HepG2 (cell line): ENCODE data around the gene NME7. TPM values are rescaled to one million over a fixed set of nuclear protein-coding genes. Genes with fewer than 3 reads are reported as not detected.

ENCODE experiments used
- ATAC-seq: fragments of 200-7000 bp; cut with Tn5 transposase; 3 replicates; pipeline ENCODE4 v1.9.1; 2020; ENCODE audit warnings: mild to moderate bottlenecking, moderate library complexity
- BruUV-seq: library from RNA; stranded (reverse); fragments of 400-500 nt; replicated peaks from 2 replicates; lab custom pipeline; 2021; lab: Mats Ljungman, UMichigan
- CTCF ChIA-PET: fragments of 300-600 bp; formaldehyde crosslinking; extraction: SDS; loops from one replicate; lab custom pipeline; 2021; ENCODE audit warnings: low total read pairs, inconsistent platforms, low intra/inter-chr PET ratio; lab: Yijun Ruan, JAX
- POLR2A ChIA-PET: fragments of 350-600 bp; sonication (Branson Sonifier 250); formaldehyde crosslinking; loops from one replicate; lab custom pipeline; 2020; ENCODE audit warnings: antibody characterized with exemption, inconsistent platforms; lab: Yijun Ruan, JAX
- DNase-seq: peaks from one replicate; pipeline ENCODE4 v3.0.0-alpha.2; 2015; ENCODE audit warnings: low spot score
- FAIRE-seq: peaks from 3 replicates; lab custom pipeline; 2011; peaks lifted over from hg19 to GRCh38; lab: Jason Lieb, UNC
- H2AFZ ChIP-seq: one replicate; pipeline ENCODE4 v1.6.1; 2011; ENCODE audit warnings: low read length, inconsistent platforms
- H3K27ac ChIP-seq: fragments of 300-600 bp; 3 replicates; pipeline ENCODE4 v1.8.0; 2011; ENCODE audit warnings: mixed run types, mild to moderate bottlenecking, mixed read lengths, low read length, inconsistent platforms; ENCODE audit not compliant: insufficient read depth; ENCODE audit errors: extremely low read length
- H3K27me3 ChIP-seq, 2 experiments: fragments of 200-600 bp in 1 of 2; 2 replicates in 1 of 2; 3 replicates in 1 of 2; pipeline versions ENCODE4 v1.6.0 to v1.8.0; 2011; ENCODE audit warnings: low read length in 2 of 2, mild to moderate bottlenecking in 2 of 2, moderate library complexity in 2 of 2, inconsistent platforms in 1 of 2; ENCODE audit not compliant: insufficient read depth in 2 of 2, control insufficient read depth in 1 of 2
- H3K36me3 ChIP-seq, 2 experiments: fragments of 200-600 bp in 1 of 2; replicated peaks in 1 of 2; 2 replicates in 1 of 2; 3 replicates in 1 of 2; pipeline versions ENCODE4 v1.5.1 to v1.8.0; 2011; ENCODE audit warnings: low read length in 2 of 2, inconsistent platforms in 1 of 2; ENCODE audit not compliant: insufficient read depth in 2 of 2, control insufficient read depth in 1 of 2
- H3K4me1 ChIP-seq: 2 replicates; pipeline ENCODE4 v1.5.1; 2012; ENCODE audit warnings: low read length, inconsistent platforms; ENCODE audit not compliant: insufficient read depth
- H3K4me2 ChIP-seq: 2 replicates; pipeline ENCODE4 v1.6.0; 2011; ENCODE audit warnings: low read depth, low read length, inconsistent platforms
- H3K4me3 ChIP-seq, 3 experiments: fragments of 200-600 bp in 1 of 3; sonication (generic), shearing (Covaris generic) in 1 of 3; replicated peaks in 1 of 3; 2 replicates each; pipeline ENCODE4 v1.5.1; 2011 to 2016; ENCODE audit warnings: low read length in 3 of 3, inconsistent platforms in 2 of 3, low read depth in 2 of 3, mild to moderate bottlenecking in 2 of 3, control low read depth in 1 of 3, mixed read lengths in 1 of 3; ENCODE audit not compliant: insufficient read depth in 1 of 3
- H3K79me2 ChIP-seq: one replicate; pipeline ENCODE4 v1.6.1; 2011; ENCODE audit warnings: low read length, inconsistent platforms; ENCODE audit not compliant: insufficient read depth
- H3K9ac ChIP-seq: 2 replicates; pipeline ENCODE4 v1.6.0; 2011; ENCODE audit warnings: mild to moderate bottlenecking, low read depth, low read length, inconsistent platforms; ENCODE audit not compliant: insufficient read depth
- H3K9me3 ChIP-seq: 2 replicates; pipeline ENCODE4 v1.5.1; 2012; ENCODE audit warnings: mild to moderate bottlenecking, low read length
- H4K20me1 ChIP-seq: 2 replicates; pipeline ENCODE4 v1.6.0; 2011; ENCODE audit warnings: inconsistent platforms, mild to moderate bottlenecking, low read length, moderate library complexity; ENCODE audit not compliant: insufficient read depth
- ATF2 ChIP-seq: sonication (generic); formaldehyde crosslinking; IDR thresholded peaks from 2 replicates; pipeline ENCODE4 v1.4.0; 2020; ENCODE audit warnings: missing genetic modification reagents
- MAFG ChIP-seq: sonication (generic); formaldehyde crosslinking; IDR thresholded peaks from 2 replicates; pipeline ENCODE4 v1.5.1; 2020; ENCODE audit warnings: mild to moderate bottlenecking, missing genetic modification reagents
- NBN ChIP-seq: fragments of 450-650 bp; conservative IDR thresholded peaks from 2 replicates; pipeline ENCODE4 v1.6.1; 2017
- RBFOX2 ChIP-seq: fragments of 200-400 bp; formaldehyde crosslinking; IDR thresholded peaks from 2 replicates; pipeline ENCODE4 v1.6.1; 2017; ENCODE audit warnings: low read depth, mild to moderate bottlenecking, low read length
- SP2 ChIP-seq: sonication (generic); formaldehyde crosslinking; IDR thresholded peaks from 2 replicates; pipeline ENCODE4 v1.5.1; 2020; ENCODE audit warnings: mild to moderate bottlenecking, missing genetic modification reagents
- THAP7 ChIP-seq: sonication (generic); formaldehyde crosslinking; IDR thresholded peaks from 2 replicates; pipeline ENCODE4 v1.8.1; 2023; ENCODE audit warnings: mild to moderate bottlenecking, missing genetic modification reagents
- WIZ ChIP-seq: sonication (generic); formaldehyde crosslinking; IDR thresholded peaks from 2 replicates; pipeline ENCODE4 v1.5.1; 2020; ENCODE audit warnings: mild to moderate bottlenecking, missing genetic modification reagents
- ZFY ChIP-seq: sonication (generic); formaldehyde crosslinking; IDR thresholded peaks from 2 replicates; pipeline ENCODE4 v1.4.0; 2020; ENCODE audit warnings: missing genetic modification reagents
- ZFYVE20 ChIP-seq: sonication (generic); formaldehyde crosslinking; IDR thresholded peaks from 2 replicates; pipeline ENCODE4 v1.8.0; 2023; ENCODE audit warnings: low read depth, mild to moderate bottlenecking, moderate library complexity, missing genetic modification reagents, borderline replicate concordance
- ZNF318 ChIP-seq: sonication (generic); formaldehyde crosslinking; IDR thresholded peaks from 2 replicates; pipeline ENCODE4 v1.4.0; 2020; ENCODE audit warnings: mild to moderate bottlenecking, missing genetic modification reagents
- ZNF790 ChIP-seq: sonication (generic); formaldehyde crosslinking; IDR thresholded peaks from 2 replicates; pipeline ENCODE4 v1.8.0; 2022; ENCODE audit warnings: missing genetic modification reagents, mild to moderate bottlenecking, borderline replicate concordance
- WGBS: methylation state at CpG from one replicate; pipeline ENCODE4 v1.1.6; 2017; ENCODE audit warnings: low lambda C conversion rate; 5-methylcytosine and 5-hydroxymethylcytosine counted together
- in situ Hi-C: cut with HindIII; loops from 2 replicates; pipeline ENCODE4 v1.10.0; 2017; ENCODE audit warnings: low pct_unique_long_range_greater_than_20kb; ENCODE audit not compliant: extremely low pct_ligation_motif_present
- intact Hi-C: fragments of 100-400 bp; cut with micrococcal nuclease; formaldehyde crosslinking; loops from one replicate; pipeline ENCODE4 v1.10.0; 2022; ENCODE audit not compliant: unreplicated experiment
- polyA plus RNA-seq, 8 experiments: library from polyadenylated mRNA; depleted of rRNA in 3 of 8; stranded (reverse) in 7 of 8; unstranded in 1 of 8; fragments of >200 nt; fragmentation: Illumina TruSeq in 4 of 8; extraction: Trizol in 4 of 8; gene quantifications; 2 replicates each; pipeline versions ENCODE4 v1.2.1 to v1.2.3, GENCODE V29; 2011 to 2016; ENCODE audit warnings: low read depth in 4 of 8, missing spikeins in 1 of 8, mixed read lengths in 1 of 8; ENCODE audit not compliant: insufficient read depth in 1 of 8
- total RNA-seq, 5 experiments: library from RNA; depleted of rRNA; stranded (reverse); fragments of >200 nt; fragmentation: Illumina TruSeq; extraction: Trizol; gene quantifications; 2 replicates each; pipeline ENCODE4 v1.2.3, GENCODE V29; 2016; ENCODE audit warnings: low read depth in 1 of 5

The NME7 gene
- total and polyA plus RNA-seq, 2 of the 13 experiments (the other 11 are each of a cell fraction or from before 2014, with no cell fraction given), result 9.4 to 22.5 TPM

- no TSS peak for BruUV-seq
- no peak for FAIRE-seq
- peaks cover 65% of the 10 kb centered on the region for H3K4me1 ChIP-seq
- H3K9me3 ChIP-seq, result no peaks in the 10 kb centered on the region
- POLR2A ChIA-PET, result interaction anchor here (0.8 to 4.6 kb wide), 12 partner anchors 10 to 555 kb away, joined by 3 to 29 read pairs (median 6); partner anchors contain the start of genes BLZF1 and NME7
- ATAC-seq, result no peak
- no peaks in the 10 kb centered on the region; a peak in 1 of 5 replicates for H3K27me3 ChIP-seq
- peaks cover 2 to 11% of the 10 kb centered on the region in 2 experiments; a peak in 4 of 5 replicates for H3K36me3 ChIP-seq
- H3K4me3 ChIP-seq, result peak overlapping the region; percentile 95 to 99 (median 96)
- no peak for DNase-seq
- WGBS, result under 1% methylated on average over 18 of the region's 41 CpGs
- peaks cover 55% of the 10 kb centered on the region for H3K79me2 ChIP-seq
- H4K20me1 ChIP-seq, result peaks cover 48% of the 10 kb centered on the region
- H3K9ac ChIP-seq, result peak overlapping the region; percentile 95
- in situ Hi-C loops (no loop called here), intact Hi-C loops (loop anchor here (1.0 to 10.0 kb wide), 6 partner anchors 41 to 420 kb away; partner anchors contain the start of gene SLC19A2)
- H3K4me2 ChIP-seq, result peak overlapping the region; percentile 98
- CTCF ChIA-PET, result no interaction called here
- peak overlapping the region; percentile 95 for H3K27ac ChIP-seq
- no peak overlapping the region for H2AFZ ChIP-seq
- TF ChIP-seq THAP7 (CRISPR knock-in tag) (0 out of 2 replicates have a peak, but pooled peaks have one; percentile 25), ZNF790 (CRISPR knock-in tag) (0 out of 2 replicates have a peak, but pooled peaks have one; percentile 0), ZFYVE20 (CRISPR knock-in tag) (0 out of 2 replicates have a peak, but pooled peaks have one; percentile 35), ATF2 (CRISPR knock-in tag) (0 out of 2 replicates have a peak, but pooled peaks have one; percentile 4), MAFG (CRISPR knock-in tag) (peak; percentile 48; the same call in 1 of the 2 replicates), WIZ (CRISPR knock-in tag) (0 out of 2 replicates have a peak, but pooled peaks have one; percentile 10), ZNF318 (CRISPR knock-in tag) (0 out of 2 replicates have a peak, but pooled peaks have one; percentile 20), SP2 (CRISPR knock-in tag) (0 out of 2 replicates have a peak, but pooled peaks have one; percentile 19), NBN (no peak), RBFOX2 (peak; percentile 10; the same call in 1 of the 2 replicates), ZFY (CRISPR knock-in tag) (0 out of 2 replicates have a peak, but pooled peaks have one; percentile 4)
These were observed 260.5 kb downstream of the NME7 start for GRCh38 chr1:169106921-169107602.
